ENCODE data around the gene IL2RA.
"Not testable (repeated sequence)": the region's sequence is repeated elsewhere in the genome, so short reads cannot be mapped to it uniquely, and the experiment has no call there.

IL2RA gene

DNA sequence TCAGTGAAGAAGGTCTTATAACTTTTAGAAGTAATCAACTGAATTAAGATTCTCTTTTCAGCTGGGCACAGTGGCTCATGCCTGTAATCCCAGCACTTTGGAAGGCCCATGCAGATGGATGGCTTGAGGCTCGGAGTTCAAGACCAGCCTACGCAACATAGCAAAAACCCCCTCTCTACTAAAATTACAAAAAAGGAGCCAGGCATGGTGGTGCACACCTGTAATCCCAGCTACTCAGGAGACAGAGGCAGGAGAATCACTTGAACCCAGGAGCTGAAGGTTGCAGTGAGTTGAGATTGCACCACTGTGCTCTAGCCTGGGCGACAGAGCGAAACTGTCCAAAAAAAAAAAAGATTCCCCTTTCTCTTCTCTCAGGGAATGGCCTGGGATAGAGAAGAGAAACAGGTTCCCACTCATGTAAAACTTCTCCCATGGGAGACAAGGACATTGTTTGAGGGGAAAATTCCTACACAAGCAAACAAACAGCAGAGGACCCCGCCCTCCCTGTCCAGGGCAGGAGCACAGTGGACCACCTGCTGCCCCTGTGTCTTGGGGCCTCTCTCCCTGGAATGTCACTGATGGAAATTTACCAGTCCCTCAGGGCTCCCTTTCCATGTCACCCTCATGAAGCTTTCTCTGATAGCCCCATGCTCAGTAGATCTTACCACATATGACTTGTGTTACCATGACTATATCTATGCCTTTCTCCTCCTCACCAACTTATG is 5.6 kb downstream of the IL2RA start:
- no peak for DNase-seq

DNA sequence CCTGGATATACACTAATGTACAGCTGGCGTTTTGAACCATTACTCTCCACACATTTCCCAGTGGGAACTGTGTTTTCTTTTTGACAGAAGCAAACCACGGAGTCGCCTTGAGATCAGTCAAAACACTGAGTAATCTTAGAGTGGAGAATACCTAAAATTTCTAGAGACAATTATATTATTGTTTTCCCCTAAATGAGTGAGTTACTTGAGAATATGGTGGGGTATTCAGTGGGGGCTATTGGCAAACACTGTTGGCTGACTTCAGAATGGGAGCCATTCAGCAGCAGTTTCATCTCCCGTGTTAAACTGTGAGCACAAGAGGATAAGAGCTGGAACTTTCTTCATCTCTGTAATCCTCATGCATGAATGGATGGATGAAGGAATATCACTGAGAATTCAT is 6.2 kb downstream of the IL2RA start:
- DNase-seq = no peak

DNA sequence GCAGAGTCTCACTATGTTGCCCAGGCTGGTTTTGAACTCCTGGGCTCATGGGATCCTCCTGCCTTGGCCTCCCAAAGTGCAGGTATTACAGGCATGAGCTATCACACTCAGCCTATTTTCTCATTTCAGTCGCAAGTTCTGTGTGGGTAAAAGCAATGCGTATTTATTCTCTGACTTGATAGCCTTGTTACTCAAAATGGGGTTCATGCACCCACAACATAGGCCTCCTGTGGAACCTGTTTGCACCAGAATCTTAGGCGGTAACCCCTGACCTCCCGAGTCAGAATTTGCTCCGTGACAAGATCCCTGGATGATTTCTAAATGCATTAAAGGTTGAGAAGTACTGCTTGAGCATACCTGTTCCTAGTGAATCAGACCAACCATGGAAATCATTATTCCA is 7.3 kb downstream of the IL2RA start:
- no peak for DNase-seq

DNA sequence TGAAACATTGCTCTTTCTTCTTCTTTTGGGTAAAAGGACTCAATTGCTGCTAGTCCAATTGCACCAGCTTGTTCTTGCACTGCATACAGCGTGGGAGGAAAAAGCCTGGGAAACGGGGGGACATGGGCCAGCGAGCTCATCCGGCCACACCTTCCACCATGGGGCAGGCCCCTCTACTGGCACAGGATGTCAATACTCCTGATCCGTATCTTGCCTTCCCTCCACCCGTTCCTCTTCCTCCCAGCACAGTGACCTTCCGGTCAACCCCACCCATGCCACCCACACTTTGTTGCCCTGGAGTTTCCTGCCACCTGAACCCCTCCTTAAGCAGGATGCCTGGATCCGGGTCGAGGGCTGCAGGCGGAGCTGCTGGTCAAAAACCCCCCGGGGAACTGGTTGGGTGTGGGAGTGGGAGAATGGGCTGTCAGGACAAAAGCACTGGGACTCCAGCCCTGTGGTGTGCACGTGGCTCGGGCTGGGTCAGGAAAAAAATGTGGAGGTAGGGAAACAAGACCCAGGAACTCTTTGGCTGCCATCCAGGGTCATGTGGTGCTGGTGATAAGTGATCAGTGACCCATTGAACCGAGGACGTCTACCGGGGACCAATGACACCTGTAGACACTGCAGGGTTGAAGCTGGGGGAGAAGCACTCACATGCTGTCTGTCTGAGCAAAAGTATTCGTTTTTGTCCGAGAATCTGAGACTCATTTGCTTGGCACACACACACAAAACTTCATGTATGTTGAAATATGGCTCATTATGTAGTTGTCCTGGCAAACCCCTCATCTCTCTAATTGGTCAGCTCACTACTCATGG is 8.1 kb downstream of the IL2RA start:
- no peak for DNase-seq

DNA sequence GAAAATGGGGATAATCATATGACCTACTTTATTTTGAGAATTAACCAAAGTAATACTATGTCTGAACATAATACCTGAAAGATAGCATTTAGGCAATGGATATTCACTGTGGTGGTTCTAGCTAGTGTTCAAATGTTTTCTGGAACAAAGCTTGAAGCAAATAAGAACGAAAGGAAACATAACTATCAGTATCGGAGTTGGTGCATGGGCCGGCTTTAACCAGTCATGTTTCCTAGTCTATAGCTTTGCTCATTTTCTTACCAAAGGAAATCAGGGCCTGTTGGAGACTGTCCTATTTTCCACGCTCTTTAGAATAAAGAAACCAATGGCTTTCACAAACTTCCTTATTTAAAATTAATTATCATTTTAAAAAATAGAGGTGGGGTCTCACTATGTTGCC is 8.9 kb downstream of the IL2RA start:
- DNase-seq = no peak

DNA sequence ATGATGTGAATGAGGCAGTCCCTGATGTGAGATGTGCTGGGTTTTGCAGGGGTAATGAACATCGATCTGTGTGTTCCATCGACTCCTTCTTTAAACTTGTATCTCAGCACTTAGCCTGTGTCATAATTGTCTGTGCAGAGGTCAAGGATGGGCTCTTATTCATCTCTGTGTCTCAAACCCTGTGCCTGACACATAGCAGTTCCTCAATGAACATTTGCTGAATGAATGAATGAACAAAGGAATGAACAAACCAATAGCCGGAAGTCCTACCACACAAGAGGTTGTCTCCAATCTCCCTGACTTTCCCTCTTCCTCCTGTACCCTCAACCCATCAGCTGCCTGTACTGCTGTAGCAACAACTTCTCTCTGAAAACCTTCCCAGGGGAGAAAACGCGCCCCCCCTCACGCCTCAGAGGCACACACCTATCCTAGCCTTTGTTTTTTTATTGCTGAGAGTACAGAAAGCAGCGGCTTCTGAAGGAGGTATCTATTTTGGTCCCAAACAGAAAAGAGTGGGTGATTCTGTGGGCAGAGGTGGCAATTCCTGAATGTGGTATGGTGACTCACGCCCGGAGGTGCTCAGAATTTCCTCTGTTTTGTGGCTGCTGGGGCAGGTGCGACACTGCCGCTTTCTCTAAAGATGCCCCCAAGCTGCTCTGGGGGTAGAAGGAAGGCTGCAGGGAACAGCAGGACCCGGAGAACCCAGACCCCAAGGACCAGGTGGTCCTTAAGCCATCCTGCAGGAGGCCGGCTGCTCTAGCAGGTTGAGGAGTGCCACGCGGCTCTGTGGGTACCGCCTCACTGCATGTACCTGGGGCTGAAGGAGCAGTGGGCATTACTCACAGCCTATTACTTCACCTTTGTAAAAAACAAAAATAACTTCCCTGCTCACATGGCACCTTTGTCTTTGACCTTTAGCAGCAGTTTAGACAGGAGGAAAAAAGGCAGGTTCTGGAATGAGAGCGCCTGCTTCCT is 9.6 kb downstream of the IL2RA start:
- DNase-seq = peak; percentile 88

DNA sequence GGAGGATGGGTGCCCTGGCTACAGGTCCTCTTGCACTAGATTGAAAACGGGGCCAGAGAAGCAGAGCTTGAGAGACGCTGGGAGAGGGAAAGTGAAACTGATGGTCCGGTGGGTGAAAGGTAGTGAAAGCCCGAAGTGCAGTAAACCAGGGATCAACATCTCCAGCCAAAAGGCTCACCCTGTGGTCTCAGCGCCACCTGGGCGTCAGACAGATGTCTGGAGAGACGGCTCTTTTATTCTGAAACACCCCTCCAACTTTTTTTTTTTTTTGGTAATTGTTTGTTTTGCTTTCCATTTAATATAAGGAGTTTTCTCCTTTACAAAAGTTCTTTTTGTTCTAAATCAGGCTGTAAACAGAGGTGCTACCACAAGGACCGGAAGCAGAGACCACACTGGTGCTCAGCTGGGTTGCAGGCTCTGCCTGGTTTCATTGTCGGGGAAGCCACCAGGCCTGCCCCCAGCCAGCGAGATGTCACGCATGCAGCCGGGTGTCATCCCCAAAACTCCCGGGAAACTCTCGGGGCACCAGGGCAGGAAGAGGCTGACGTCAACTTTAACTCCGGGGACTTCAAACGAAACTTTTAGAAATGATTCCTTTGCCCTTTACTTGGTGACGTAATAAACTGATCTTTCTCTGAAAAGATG is 11.2 kb downstream of the IL2RA start:
- peak; percentile 94 for DNase-seq

DNA sequence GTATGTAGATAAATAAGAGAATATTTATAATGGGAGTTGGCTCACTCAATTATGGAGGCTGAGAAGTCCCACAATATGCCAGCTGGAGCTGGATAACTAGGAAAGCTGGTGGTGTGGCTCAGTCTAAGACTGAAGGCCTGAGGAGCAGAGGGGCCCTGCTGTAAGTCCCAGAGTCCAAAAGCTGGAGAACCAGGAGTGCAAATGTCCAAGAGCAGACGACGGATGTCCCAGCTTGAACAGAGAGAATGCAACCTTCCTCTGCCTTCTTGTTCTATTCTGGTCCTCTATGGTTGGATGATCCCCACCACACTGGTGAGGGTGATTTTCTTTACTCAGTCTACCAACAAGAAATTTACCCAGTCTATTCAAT is 13.2 kb downstream of the IL2RA start:
- DNase-seq = no peak

DNA sequence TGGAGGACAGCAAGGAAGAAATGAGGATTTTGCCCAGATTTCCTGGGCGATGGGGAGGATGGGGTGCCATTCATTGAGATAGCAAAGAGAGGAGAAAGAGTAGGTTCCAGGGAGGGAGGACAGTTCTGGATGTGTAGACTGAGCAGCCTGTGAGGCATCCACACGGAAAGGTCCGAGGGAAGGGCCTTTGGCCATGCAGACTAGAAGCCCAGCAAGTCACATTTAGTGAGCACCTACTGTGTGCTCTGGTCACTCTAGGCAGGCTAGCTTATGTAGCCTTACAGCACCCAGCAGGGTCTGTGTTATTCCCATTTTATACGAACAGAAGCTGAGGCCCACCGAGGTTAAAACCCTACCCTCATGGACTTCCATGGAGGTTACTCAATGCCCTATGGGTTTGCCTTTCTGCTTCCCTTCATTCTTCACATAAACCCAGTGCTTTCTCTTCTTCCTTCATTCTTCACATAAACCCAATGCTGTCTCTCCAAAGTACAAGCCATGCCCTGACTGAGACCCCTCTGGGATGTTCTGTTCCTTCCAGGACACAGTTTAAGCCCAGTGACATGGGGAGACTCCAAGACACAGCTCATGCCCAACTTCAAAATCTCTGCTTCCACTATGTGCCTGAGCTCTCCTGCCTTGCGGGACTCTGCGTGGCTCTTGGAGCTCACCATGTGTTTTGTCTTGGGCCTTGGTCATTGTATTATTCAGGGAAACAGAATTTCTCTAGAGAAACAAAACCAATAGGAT is 13.7 kb downstream of the IL2RA start:
- no peak for DNase-seq

DNA sequence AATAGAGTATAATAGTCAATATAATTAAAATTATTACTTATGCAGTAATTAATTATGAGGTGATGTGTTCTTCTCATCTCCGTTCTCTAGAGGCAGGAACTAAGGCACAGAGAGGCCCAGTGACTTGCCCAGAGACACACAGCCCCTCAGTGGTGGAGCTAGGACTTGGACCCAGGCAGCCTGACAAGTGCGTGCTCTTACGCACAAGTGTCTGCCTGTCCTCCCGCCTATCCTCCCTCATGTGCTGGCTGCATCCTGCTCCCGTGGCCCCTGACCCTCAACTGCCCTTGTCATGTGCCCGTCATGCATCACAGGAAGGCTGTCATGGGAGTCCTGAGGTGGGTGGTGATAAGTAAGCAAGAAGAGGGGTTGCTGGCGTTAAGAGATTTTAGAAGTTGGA is 14.3 kb downstream of the IL2RA start:
- DNase-seq = no peak

DNA sequence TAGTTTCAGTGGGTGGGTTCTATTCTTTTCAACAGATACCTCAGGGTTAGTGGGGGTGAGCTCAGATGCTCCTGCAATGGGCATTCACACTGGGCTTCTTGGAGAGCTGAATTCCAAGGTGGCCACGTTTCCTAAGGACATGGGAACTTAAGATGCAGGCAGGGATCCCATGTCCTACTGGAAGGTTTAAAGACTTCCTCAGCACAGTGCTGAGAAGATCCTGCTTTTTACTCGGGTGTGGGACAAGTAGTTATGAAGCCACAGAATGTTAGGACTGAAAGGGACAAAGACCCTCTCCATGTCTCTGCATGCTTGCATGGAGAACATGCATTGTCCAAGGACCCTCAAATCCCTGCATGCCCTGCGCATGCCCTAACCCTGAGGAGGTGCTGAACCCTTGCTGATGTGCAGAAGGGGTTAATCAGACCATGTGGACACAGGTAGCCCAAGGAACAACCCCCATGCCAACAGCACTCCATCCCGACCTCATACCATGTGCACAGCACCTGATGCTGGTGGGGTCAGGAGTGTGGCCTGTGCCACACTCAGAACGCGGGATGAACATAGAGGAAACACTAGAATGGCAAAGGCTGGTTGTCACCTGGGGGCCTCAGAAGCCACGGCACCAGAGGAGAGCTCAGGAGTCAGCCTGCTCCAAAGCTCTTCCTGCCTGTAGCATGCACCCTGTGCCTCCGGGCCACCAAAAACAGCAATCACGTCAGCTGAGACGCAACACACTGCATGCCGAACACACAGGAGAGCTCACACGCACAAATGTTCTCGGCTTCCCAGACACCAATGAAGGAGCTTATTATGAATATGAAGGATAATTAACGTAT is 15.2 kb downstream of the IL2RA start:
- DNase-seq = no peak

DNA sequence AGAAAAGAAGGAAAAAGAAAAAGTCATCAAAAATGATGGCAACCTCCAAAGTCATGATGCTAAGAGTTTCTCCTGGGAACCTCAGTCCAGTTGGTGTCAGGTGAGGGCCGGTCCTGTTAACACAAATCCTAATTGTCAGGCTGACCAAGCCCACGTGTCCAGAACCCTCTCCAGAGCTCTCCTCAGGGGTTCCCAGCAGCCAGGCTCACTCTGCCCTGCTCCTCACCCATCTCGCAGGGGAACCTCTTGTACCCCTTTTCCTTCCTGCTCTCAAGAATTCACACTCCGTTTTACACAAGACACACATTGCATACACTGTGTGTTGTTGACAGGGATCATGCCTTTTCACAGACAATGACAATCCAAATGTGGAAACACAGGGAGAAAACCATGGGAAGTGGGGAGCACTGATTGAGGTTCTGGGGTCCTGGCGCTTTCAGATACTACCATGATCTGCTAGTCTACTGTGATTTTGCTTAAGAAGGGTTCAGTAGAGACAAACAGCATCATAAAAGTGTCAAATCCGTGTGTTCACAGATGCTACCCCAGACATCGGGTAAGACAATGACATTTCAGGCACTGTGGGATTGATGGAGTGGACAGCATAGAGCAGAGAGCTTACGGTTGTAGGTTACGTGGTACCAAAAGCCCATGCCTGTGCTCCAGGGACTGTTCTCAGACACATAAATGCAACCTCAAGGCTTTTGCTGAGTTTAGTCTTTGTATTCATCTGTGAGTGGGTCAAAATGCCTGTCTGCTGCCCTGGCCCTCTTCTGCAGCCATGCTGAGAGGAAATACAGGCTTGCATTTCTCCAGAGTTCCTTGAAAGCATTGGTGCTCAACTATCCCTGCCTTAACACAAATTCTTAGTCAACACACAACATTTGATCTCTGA is 16.0 kb downstream of the IL2RA start:
- no peak for DNase-seq

DNA sequence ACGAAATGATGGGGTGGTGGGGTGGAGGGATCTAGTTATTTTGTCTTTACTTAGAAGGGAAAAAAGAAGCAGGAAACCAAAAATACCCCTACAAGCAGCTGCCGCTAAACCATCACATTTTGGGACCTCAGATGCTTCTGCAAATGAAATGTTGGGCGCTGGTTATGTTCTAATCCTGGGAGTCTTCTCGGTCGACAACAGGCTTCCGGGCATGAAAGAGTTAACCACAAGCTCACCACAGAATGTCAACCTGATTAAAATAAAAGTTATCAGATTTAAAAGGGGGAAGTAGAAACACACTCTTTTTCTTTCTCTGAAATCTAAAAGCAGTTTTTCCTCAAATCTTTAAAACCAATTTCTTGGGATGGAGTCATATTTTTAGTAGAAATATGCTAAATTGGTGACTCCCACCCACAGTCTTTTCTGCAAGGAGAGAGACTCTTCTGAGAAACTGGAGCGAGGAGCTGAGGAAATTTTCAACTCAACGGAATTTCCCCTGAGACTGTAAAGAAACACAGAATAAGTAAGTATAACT is 16.8 kb downstream of the IL2RA start:
- DNase-seq = peak; percentile 53

DNA sequence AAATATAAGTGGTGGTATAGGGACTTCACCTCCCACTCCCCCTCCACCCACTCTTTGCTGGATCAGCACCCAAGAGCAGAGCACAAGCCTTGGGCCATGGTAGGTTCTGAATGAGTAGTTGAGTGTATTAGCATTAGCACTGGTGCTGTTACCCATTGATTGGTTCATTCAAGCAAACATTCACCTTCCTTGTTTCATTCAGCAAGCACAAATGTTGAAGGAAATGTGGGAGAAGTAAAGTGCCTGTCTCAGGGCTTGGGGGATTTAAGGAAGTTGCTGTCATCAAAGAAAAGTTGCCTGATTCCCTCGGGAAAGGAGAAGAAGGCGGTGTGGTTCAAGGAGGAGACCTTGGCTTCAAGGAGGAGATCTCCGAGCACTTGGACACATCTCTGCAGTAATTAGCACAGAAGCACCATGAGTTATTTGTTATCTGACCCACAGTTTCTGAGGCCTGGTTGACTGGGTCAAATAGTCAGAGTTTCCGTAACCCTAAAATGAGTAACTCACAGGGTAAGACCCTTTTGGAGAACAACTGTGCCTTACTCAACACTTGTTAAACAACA is 17.3 kb downstream of the IL2RA start:
- DNase-seq = no peak

DNA sequence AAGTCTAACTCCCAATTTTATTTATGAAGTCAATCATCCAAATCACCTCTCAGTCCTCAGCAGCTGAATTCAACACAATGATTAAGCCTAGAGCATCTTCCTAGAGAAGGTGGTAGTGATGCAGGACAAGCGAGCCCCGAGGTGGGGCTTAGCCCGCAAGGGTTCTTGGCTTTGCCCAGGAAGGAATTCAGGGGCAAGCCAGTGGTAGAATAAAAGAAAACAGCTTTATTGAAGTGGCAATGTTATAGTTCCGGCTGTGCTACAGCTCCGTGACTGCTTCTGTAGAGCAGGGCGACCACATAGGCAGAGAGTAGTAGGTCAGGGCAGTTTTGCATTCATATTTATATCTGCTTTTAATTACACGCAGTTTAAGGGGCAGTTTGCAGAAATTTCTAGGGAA is 18.1 kb downstream of the IL2RA start:
- no peak for DNase-seq

DNA sequence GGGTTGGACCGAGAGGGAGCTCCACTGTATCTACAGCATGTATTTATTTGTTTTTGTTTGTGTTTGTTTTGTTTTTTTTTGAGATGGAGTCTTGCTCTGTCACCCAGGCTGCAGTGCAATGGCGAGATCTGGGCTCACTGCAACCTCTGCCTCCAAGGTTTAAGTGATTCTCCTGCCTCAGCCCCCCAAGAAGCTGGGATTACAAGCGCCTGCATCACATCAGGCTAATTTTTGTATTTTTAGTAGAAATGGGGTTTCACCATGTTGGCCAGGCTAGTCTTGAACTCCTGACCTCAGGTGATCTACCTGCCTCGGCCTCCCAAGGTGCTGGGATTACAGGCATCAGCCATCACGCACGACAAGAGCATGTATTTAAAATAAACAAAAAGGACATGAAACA is 18.8 kb downstream of the IL2RA start:
- DNase-seq = not testable (repeated sequence)

DNA sequence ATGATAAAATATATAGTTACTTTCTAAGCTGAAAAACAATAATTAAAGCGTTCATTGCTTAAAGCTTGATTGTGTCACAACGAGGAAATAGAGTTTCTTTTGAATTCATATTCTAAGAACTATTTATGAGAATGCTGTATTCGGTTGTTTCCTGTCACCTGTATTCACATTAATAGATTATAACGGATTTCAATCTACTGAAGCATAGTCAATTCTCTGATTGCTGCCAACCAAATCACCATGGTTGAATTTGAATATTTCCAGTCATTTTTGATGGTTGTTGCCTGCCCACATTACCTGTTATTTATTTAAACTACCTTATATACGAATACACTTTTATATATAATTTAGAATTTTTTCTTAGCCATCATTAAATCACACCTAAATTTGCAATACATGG is 22.0 kb downstream of the IL2RA start:
- DNase-seq = no peak

DNA sequence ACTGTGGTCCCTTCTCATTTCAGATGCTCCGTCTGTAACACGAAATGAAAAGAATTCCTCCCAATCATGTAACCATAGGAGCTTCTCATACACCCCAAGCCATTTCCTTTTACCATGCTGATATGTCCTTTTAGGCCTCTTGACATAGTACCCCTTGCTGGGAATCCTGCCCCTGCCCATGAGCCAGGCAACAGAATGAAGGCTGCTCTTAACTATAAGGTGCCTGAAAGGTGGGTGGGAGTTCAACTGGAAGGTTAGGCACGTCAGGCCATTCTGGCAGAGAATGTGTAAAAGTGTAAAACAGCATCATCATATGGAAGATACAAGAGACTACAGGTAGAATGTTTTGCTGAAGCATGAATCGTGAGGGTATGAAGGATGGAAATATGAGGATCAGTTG is 22.5 kb downstream of the IL2RA start:
- no peak for DNase-seq

DNA sequence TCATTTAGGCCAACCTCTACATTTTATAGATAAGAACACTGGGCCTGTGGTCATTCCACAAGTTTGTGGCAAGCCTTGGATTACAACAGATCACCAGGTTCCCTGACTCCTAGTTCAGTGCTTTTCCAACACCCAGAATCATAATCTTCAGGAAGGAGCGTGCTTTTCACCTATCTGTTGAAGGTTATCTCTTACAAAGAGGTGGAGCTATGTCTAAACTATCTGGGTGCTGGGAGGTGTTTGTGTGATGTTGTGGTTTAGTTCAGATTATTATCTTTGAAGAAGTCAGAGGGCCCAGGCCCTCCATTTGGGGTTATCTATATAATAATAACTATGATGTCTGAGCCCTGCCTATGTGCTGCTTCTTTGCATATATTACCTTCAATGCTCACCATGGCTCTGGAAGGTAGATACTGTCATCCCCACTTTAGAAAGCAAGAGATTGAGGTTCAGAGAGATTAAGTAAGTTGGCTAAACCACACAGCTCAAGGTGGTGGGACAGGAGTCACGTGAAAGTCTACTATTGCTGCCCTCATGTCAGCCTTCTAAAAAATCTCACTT is 24.0 kb downstream of the IL2RA start:
- no peak for DNase-seq

Measured in stimulated activated CD4-positive, alpha-beta T cell treated with anti-CD3 and anti-CD28 coated beads, Interleukin-1b, Interleukin-23, amount 100 ng/mL, for 48 hours (primary cell).